Nephron (organoid): ENCODE data around the gene WNT7A.

Source experiments
- H3K27ac Mint-ChIP-seq, 3 experiments: 2 replicates each; pipeline ENCODE4 v1.8.0; 2020; ENCODE audit warnings: mixed read lengths in 3 of 3, mild to moderate bottlenecking in 2 of 3, moderate library complexity in 1 of 3
- H3K27me3 Mint-ChIP-seq: 2 replicates; pipeline ENCODE4 v1.8.0; 2021; ENCODE audit warnings: low read depth, mild to moderate bottlenecking, moderate library complexity, mixed read lengths
- H3K36me3 Mint-ChIP-seq: 2 replicates; pipeline ENCODE4 v1.8.0; 2020; ENCODE audit warnings: low read depth, mixed read lengths
- H3K4me1 Mint-ChIP-seq: 2 replicates; pipeline ENCODE4 v1.8.0; 2020; ENCODE audit warnings: mixed read lengths
- H3K4me3 Mint-ChIP-seq, 3 experiments: 2 replicates each; pipeline ENCODE4 v1.8.0; 2020; ENCODE audit warnings: mild to moderate bottlenecking in 3 of 3, mixed read lengths in 3 of 3, moderate library complexity in 2 of 3
- H3K9me3 Mint-ChIP-seq: 2 replicates; pipeline ENCODE4 v1.8.0; 2020; ENCODE audit warnings: mixed read lengths
- TF ChIP-seq, protein P1 (sequence below), 3 experiments: fragments of 200-600 bp; sonication (generic); IDR thresholded peaks; one replicate each; pipeline ENCODE4 v1.5.0; 2021; ENCODE audit warnings: antibody characterized with exemption in 3 of 3; ENCODE audit not compliant: unreplicated experiment in 3 of 3

WNT7A gene

GRCh38 chr3:13843351-13843750 lies 36.5 kb downstream of the WNT7A start:
- H3K27me3 Mint-ChIP-seq = peaks cover 15% of the 10 kb centered on the region
- TF ChIP-seq, protein P1, sequence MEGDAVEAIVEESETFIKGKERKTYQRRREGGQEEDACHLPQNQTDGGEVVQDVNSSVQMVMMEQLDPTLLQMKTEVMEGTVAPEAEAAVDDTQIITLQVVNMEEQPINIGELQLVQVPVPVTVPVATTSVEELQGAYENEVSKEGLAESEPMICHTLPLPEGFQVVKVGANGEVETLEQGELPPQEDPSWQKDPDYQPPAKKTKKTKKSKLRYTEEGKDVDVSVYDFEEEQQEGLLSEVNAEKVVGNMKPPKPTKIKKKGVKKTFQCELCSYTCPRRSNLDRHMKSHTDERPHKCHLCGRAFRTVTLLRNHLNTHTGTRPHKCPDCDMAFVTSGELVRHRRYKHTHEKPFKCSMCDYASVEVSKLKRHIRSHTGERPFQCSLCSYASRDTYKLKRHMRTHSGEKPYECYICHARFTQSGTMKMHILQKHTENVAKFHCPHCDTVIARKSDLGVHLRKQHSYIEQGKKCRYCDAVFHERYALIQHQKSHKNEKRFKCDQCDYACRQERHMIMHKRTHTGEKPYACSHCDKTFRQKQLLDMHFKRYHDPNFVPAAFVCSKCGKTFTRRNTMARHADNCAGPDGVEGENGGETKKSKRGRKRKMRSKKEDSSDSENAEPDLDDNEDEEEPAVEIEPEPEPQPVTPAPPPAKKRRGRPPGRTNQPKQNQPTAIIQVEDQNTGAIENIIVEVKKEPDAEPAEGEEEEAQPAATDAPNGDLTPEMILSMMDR (IDR thresholded peaks at IDR 0.05; ENCODE audit: unreplicated experiment in 3 of 3) = no peak
- H3K4me3 Mint-ChIP-seq = no peak overlapping the region
- H3K36me3 Mint-ChIP-seq = no peaks in the 10 kb centered on the region
- H3K27ac Mint-ChIP-seq = no peak overlapping the region
- no peaks in the 10 kb centered on the region for H3K9me3 Mint-ChIP-seq
- H3K4me1 Mint-ChIP-seq = no peaks in the 10 kb centered on the region

DNA sequence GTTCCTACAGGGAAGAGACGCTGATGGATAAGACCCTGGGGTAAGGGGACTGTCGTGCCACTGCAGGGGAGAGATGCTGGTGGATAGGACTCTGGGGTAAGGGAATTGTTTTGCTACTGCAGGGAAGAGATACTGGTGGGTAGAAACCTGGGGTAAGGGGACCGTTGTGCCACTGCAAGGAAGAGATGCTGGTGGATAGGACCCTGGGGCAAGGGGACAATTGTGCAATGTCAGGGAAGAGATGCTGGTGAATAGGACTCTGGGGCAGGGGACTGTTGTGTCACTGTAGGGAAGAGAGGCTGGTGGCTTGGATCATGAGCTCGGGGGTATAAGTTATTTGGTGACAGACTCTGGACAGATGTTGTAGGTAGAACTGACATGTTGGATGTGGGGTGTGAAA lies 37.6 kb downstream of the WNT7A start:
- Mint-ChIP-seq H3K4me3 (no peak overlapping the region), H3K4me1 (no peaks in the 10 kb centered on the region), H3K36me3 (no peaks in the 10 kb centered on the region), H3K27ac (no peak overlapping the region), H3K9me3 (no peaks in the 10 kb centered on the region), H3K27me3 (peaks cover 11% of the 10 kb centered on the region)
- TF ChIP-seq, protein P1 (IDR thresholded peaks at IDR 0.05; ENCODE audit: unreplicated experiment in 3 of 3) = no peak

DNA sequence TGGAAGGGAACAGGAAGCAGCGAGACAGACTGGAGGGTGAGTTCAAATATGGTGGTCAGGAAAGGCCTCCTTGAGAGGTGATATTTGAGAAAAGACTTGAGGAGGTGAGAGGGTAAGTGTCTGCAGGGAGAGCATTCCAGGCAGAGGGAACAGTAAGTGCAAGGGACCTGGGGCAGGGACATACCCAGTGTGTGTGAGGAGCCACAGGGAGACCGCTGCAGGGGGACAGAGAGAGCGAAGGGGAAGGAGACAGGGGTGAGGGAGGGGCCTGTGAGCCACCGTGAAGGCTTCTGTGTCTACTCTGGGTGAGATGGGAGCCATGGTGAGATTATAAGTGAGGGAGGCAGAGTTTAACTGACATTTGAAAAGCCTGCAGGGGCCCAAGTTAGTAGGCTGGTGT lies 38.0 kb downstream of the WNT7A start:
- Mint-ChIP-seq H3K9me3 (no peaks in the 10 kb centered on the region), H3K4me1 (no peaks in the 10 kb centered on the region), H3K36me3 (no peaks in the 10 kb centered on the region), H3K27ac (no peak overlapping the region), H3K4me3 (no peak overlapping the region), H3K27me3 (peaks cover 8% of the 10 kb centered on the region)
- TF ChIP-seq, protein P1 (IDR thresholded peaks at IDR 0.05; ENCODE audit: unreplicated experiment in 3 of 3) = no peak

DNA sequence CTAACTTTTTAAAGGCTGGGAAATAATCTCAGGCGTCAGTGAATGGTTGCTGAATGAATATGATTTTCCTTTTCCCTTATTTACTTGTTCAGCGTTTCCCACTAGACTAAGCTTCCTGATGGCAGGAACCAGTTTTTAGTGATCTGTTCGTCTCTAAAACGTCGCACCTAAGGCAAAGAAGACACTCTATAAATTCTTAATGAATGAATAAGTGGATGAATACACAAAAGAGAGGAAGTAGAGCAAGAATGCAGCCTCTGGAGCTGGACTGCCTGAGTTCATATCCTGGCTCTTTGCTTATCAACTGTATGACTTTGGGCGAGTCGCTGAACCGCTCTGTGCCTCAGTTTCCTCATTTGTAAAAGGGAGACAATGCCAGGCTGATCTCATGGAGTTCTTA lies 38.7 kb downstream of the WNT7A start:
- TF ChIP-seq, protein P1 (IDR thresholded peaks at IDR 0.05; ENCODE audit: unreplicated experiment in 3 of 3) = no peak
- Mint-ChIP-seq H3K4me3 (no peak overlapping the region), H3K9me3 (no peaks in the 10 kb centered on the region), H3K27me3 (peaks cover 8% of the 10 kb centered on the region), H3K4me1 (no peaks in the 10 kb centered on the region), H3K27ac (no peak overlapping the region), H3K36me3 (no peaks in the 10 kb centered on the region)

GRCh38 chr3:13840456-13840855 lies 39.4 kb downstream of the WNT7A start:
- no peaks in the 10 kb centered on the region for H3K4me1 Mint-ChIP-seq
- H3K4me3 Mint-ChIP-seq = no peak overlapping the region
- TF ChIP-seq, protein P1 (IDR thresholded peaks at IDR 0.05; ENCODE audit: unreplicated experiment in 3 of 3) = no peak
- no peaks in the 10 kb centered on the region for H3K36me3 Mint-ChIP-seq
- peaks cover 11% of the 10 kb centered on the region for H3K27me3 Mint-ChIP-seq
- H3K9me3 Mint-ChIP-seq = no peaks in the 10 kb centered on the region
- no peak overlapping the region for H3K27ac Mint-ChIP-seq

DNA sequence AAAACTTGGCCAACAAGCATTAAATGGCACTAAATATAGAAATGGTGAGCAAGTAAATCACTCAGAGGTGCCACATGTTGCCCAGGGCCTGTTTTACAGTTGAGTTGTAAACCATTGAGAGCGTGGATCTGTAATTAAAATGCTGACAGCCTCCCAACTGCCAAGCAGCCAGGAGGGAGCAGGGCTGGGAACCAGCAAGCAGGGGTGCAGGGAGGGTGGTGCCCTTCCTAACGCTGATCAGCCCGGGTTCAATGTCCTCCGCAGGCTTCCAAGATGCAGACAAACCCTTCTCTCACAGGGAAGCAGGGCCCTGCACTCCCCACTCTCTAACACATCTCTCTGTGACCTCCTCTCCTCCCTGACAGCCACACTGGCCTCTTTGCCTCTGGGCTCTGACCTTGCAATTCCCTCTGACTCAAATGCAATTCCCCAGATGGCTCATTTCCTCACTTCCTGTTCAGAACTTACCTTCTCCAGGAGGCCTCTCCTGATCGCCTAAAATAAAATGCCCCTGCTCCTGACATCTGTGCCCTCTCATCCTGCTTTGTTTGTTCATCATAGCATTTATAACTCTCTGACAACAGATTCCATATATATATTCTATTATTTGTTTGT lies 40.0 kb downstream of the WNT7A start:
- no peak overlapping the region for H3K4me3 Mint-ChIP-seq
- H3K36me3 Mint-ChIP-seq = no peaks in the 10 kb centered on the region
- H3K9me3 Mint-ChIP-seq = no peaks in the 10 kb centered on the region
- no peak overlapping the region for H3K27ac Mint-ChIP-seq
- TF ChIP-seq, protein P1 (IDR thresholded peaks at IDR 0.05; ENCODE audit: unreplicated experiment in 3 of 3) = no peak
- no peaks in the 10 kb centered on the region for H3K4me1 Mint-ChIP-seq
- peaks cover 16% of the 10 kb centered on the region for H3K27me3 Mint-ChIP-seq
